HAP-1 (cell line): ENCODE results near the gene ATXN7L1.

Experiments used
- DNase-seq, 2 experiments: peaks; one replicate each; pipeline ENCODE4 v3.0.0-alpha.2; 2016 to 2020; ENCODE audit warnings: low spot score in 2 of 2
- H3K27me3 ChIP-seq: fragments of 250-450 bp; sonication (Bioruptor Pico); 2 replicates; pipeline ENCODE4 v1.5.1; 2020; ENCODE audit warnings: low read depth, mild to moderate bottlenecking, moderate library complexity
- H3K36me3 ChIP-seq: fragments of 250-450 bp; sonication (Bioruptor Pico); replicated peaks from 2 replicates; pipeline ENCODE4 v1.5.1; 2020; ENCODE audit warnings: mild to moderate bottlenecking
- H3K4me1 ChIP-seq: fragments of 250-450 bp; sonication (Bioruptor Pico); 2 replicates; pipeline ENCODE4 v1.5.1; 2020; ENCODE audit warnings: mild to moderate bottlenecking
- H3K4me3 ChIP-seq: fragments of 250-450 bp; sonication (Bioruptor Pico); 2 replicates; pipeline ENCODE4 v1.5.1; 2020; ENCODE audit warnings: mild to moderate bottlenecking, moderate library complexity
- H3K9me3 ChIP-seq: fragments of 250-450 bp; sonication (Bioruptor Pico); 2 replicates; pipeline ENCODE4 v1.5.1; 2020; ENCODE audit warnings: mild to moderate bottlenecking, moderate library complexity
- in situ Hi-C: fragments of 300-500 bp; cut with MboI; formaldehyde crosslinking; loops from 3 replicates; pipeline ENCODE4 v1.14.3; 2020; ENCODE audit warnings: low sequenced_read_pairs, inconsistent platforms, mixed read lengths

ATXN7L1 gene

GRCh38 chr7:105578496-105578895 lies 297.9 kb downstream of the ATXN7L1 start:
- H3K27me3 ChIP-seq, result no peaks in the 10 kb centered on the region
- DNase-seq, result no peak
- H3K36me3 ChIP-seq, result no peaks in the 10 kb centered on the region
- H3K9me3 ChIP-seq, result no peaks in the 10 kb centered on the region
- no peak overlapping the region for H3K4me3 ChIP-seq
- no peaks in the 10 kb centered on the region for H3K4me1 ChIP-seq
- in situ Hi-C loops, result no loop called here

DNA sequence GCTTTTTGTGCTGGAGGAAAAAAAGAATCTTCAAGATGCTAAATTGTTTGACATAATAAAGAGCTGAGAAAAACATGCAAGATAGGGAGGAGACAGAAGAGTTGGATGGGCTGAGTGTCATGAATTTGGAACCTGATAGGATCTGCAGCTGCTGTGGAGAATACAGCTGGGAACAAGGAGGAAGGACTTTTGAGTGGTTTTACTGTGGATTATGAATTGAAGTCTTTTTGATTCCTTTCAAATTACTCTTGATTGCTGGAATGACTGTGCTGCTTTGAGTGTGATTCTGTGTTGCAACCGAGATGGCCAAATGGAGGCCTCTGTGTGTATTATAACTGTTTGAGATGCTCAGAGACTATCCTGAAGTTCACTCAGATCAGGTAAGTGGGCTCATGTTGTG lies 299.1 kb downstream of the ATXN7L1 start:
- no peaks in the 10 kb centered on the region for H3K27me3 ChIP-seq
- in situ Hi-C loops, result no loop called here
- DNase-seq, result no peak

DNA sequence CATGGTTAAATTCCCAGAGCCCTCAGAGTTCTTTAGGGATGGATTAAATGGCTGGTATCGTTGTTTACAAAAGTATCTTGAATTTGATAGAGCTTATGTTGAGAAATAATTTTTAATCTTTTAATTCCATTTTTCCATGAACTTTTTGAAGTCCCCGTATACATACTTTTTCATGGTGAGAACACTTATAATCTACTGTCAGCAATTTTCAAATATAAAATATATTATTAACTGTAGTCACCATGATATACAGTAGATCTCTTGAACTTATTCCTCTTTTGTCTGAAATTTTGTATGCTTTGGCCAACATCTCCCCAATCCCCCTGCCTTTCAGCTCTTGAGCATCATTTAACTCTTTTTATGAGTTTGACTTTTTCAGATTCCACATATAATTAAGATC lies 304.5 kb downstream of the ATXN7L1 start:
- in situ Hi-C loops, result no loop called here
- no peaks in the 10 kb centered on the region for H3K27me3 ChIP-seq
- no peaks in the 10 kb centered on the region for H3K4me1 ChIP-seq
- DNase-seq, result no peak
- no peak overlapping the region for H3K4me3 ChIP-seq
- H3K9me3 ChIP-seq, result no peaks in the 10 kb centered on the region
- peaks cover 13% of the 10 kb centered on the region for H3K36me3 ChIP-seq

More for the DNA sequence above, 299.1 kb downstream of the ATXN7L1 start:
- H3K36me3 ChIP-seq, result no peaks in the 10 kb centered on the region
- H3K4me3 ChIP-seq, result no peak overlapping the region
- H3K9me3 ChIP-seq, result no peaks in the 10 kb centered on the region
- H3K4me1 ChIP-seq, result no peaks in the 10 kb centered on the region

- Histone ChIP-seq H3K27me3 (no peaks in the 10 kb centered on the region), H3K36me3 (peaks cover 38% of the 10 kb centered on the region), H3K9me3 (no peaks in the 10 kb centered on the region), H3K4me3 (no peak overlapping the region), H3K4me1 (no peaks in the 10 kb centered on the region)
- in situ Hi-C loops, result no loop called here
- no peak for DNase-seq
Measured at GRCh38 chr7:105567821-105568220, 308.6 kb downstream of the ATXN7L1 start.

DNA sequence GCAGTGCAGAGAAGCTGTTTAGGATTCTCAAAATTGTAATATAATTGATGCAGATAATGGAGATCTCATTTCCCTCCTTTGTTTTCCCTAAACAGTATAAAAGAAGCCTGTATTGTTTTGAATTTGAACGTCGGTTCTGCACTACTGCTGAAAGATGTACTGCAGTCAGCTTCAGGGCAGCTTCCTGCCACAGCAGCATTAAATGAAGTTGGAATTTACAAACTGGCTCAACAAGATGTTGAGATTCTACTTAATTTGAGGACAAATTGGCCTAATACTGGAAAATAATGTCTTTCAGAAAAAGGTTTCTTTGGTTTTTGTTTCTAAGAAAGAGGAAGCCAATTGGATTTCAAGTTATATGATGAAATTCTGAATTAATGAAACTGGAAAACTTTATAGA lies 309.4 kb downstream of the ATXN7L1 start:
- no peak overlapping the region for H3K4me3 ChIP-seq

DNA sequence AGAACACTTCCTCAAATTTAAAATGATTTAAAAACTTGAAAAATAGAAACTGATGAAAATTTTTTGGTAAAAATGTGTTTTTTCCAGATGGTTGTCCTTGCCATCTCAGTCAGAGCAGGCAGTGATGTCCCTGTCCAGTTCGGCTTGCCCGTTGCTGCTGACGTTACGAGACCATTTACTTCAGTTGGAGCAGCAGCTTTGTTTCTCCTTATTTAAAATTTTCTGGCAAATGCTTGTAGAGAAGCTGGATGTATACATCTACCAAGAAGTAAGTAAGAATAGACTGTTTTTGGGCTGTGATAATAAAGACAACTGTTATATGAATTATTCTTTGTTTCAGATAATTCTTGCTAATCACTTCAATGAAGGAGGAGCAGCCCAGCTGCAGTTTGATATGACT lies 311.2 kb downstream of the ATXN7L1 start:
- no peak overlapping the region for H3K4me3 ChIP-seq
- H3K36me3 ChIP-seq, result peaks cover 40% of the 10 kb centered on the region
- no peak for DNase-seq
- no peaks in the 10 kb centered on the region for H3K9me3 ChIP-seq
- H3K4me1 ChIP-seq, result no peaks in the 10 kb centered on the region
- in situ Hi-C loops, result no loop called here
- H3K27me3 ChIP-seq, result no peaks in the 10 kb centered on the region

More for the DNA sequence above, 309.4 kb downstream of the ATXN7L1 start:
- no peak for DNase-seq
- in situ Hi-C loops, result no loop called here
- Histone ChIP-seq H3K36me3 (peaks cover 38% of the 10 kb centered on the region), H3K4me1 (no peaks in the 10 kb centered on the region), H3K9me3 (no peaks in the 10 kb centered on the region), H3K27me3 (no peaks in the 10 kb centered on the region)

- Histone ChIP-seq H3K4me3 (no peak overlapping the region), H3K27me3 (no peaks in the 10 kb centered on the region), H3K4me1 (no peaks in the 10 kb centered on the region), H3K9me3 (no peaks in the 10 kb centered on the region), H3K36me3 (peaks cover 56% of the 10 kb centered on the region)
- no peak for DNase-seq
- in situ Hi-C loops, result no loop called here
Measured at GRCh38 chr7:105559926-105560325, 316.5 kb downstream of the ATXN7L1 start.
